NCI-H748 treated with DMSO at 0.1 percent for 48 hours (cell line): Measurements from ENCODE around the gene METTL2B.
"Not testable (repeated sequence)": the region's sequence is repeated elsewhere in the genome, so short reads cannot be mapped to it uniquely, and the experiment has no call there.

ENCODE experiments used
- DNase-seq: peaks from one replicate; lab custom pipeline; 2025; lab: John Stamatoyannopoulos, UW

METTL2B gene

DNA sequence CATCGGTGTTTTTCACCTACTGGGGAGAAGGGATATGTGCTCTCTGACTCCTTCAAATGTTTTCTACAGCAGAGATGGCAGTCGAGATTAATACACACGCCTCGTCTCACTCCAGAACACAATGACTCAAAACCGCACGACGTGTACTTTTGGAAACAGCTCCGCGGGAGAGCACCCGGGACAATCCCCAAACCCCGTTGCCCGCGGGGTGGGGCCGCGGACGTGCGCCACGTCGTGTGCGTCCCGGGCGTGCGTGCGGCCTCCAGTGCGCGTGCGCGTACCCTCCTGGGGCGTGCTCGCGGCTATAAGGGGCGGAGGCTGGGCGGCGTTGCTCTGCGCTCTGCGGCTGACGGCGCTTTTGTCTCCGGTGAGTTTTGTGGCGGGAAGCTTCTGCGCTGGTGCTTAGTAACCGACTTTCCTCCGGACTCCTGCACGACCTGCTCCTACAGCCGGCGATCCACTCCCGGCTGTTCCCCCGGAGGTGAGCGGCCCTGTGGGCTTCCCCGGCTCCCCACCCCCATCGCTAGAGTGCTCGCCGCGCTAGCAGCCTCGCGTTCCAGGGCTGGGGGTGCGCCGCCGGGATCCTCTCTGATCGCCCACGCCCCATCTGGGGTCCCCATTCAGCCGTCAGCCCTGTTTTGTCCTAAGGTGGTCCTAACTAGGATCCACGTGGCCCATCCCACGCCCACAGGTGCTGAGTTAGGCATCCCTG is 20.8 kb upstream of the METTL2B start, which contains the start of gene HILPDA:
Gene HILPDA, plus strand, starts transcription at position 336 of the 712 bp plus-strand sequence. CDS start 1,391 bp downstream, outside the sequence.
- peak; percentile 87 for DNase-seq

DNA sequence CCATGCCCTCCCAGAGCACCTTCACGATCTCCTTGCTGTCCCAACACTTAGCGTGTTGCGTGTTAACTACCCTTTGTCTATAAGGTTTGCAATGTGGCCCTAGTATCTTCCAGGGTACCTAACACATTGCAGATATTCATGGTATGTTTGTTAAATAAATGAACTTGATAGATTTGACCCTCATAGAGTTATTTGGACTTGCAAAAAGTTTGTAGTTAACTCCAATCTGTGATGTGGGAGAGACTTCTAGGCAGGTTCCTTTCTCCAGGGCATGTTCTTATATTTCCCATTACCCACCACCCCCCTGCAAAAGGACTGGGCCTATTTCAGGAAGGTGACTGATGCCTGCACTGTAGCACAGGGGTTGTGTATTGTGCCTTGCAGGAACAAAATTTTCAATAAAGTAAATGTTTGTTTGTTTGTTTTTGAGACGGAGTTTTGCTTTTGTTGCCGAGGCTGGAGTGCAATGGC is 20.3 kb upstream of the METTL2B start:
- peak; percentile 39 for DNase-seq

DNA sequence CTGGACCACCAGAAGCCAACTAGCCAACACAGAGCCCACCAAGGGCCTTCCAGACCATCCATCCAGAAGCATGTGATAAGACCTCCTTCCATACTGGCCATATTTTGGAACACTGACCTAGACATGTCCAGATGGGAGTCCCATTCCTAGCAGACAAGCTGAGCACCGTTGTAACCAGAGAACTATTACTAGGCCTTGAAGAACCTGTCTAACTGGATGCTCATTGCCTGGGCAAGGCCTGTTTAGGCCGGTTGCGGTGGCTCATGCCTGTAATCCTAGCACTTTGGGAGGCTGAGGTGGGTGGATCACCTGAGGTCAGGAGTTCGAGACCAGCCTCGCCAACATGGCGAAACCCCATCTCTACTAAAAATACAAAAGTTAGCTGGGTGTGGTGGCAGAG is 19.2 kb upstream of the METTL2B start:
- DNase-seq: not testable (repeated sequence)

- no peak for DNase-seq
These were observed 17.6 kb upstream of the METTL2B start for GRCh38 chr7:128458956-128459355.

DNA sequence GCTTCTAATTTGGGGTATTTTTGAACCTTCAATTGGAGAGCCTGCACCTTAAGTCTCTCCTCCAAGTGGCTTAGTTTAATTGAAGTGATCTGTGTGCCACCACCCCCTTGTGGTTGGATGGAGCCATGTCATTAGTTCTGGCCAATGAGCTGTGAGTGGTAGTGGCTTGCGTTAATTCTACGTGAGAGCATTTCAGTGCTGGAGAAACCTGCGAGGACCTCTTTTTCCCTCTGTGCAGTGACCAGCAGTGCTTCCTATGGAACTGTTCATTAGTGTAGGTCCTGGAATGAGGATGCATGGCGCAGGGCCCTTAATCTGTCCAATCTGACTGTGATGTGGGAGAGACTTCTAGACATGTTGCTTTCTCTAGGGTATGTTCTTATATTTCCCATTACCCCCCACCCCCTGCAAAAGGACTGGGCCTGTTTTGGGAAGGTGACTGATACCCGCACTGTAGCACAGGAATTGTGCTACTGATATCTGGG is 17.1 kb upstream of the METTL2B start:
- peak; percentile 13 for DNase-seq

DNA sequence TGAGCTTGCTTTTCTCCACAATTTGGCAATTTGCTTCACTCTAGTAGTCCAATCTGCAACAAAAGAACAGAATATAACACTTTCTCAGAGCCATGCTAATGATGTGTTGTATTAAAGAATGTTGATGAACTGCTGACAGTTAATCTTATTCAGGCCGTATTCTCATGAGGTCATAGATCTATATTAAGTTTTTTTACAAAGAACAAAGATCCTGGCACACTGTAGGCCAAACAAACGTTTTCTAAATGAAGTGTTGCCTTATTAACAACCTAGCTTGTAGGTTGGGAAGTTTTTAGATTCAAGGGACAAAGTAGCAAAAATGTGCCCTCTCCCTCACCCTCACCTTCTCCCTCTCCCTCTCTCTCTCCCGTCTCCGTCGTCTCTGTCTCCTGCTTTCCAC is 14.1 kb upstream of the METTL2B start:
- no peak for DNase-seq

DNA sequence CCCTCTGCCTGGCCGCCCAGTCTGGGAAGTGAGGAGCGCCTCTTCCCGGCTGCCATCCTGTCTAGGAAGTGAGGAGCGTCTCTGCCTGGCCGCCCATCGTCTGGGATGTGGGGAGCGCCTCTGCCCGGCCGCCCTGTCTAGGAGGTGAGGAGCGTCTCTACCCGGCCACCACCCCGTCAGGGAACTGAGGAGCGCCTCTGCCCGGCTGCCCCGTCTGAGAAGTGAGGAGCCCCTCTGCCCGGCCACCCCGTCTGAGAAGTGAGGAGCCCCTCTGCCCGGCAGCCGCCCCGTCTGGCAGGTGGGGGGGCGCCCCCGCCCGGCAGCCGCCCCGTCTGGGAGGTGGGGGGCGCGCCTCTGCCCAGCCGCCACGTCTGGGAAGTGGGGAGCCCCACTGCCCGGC is 13.2 kb upstream of the METTL2B start:
- not testable (repeated sequence) for DNase-seq

- DNase-seq: not testable (repeated sequence)
These were observed 12.6 kb upstream of the METTL2B start for GRCh38 chr7:128463933-128464332.

DNA sequence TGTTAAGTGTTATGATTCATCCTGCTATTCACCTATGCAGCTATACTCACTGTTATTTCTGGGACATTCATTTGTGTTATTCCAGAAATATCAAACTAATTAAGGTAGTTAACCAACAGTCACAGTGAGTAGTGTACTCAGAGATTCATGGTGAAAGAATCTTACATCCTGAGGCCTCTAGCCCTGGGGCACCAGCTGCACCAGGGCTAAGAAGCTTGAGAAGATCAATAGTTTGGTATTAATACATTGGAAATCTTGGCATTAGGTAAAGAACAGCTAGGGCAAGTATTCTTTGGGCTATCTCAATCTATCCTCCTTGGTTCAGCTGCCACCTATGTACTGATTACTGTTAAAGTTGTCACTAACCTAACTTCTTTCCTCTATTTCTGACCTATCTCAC is 9.7 kb upstream of the METTL2B start:
- DNase-seq: not testable (repeated sequence)

- not testable (repeated sequence) for DNase-seq
These were observed 765 bp downstream of the METTL2B start for GRCh38 chr7:128477336-128477690.

- DNase-seq: not testable (repeated sequence)
These were observed 2.5 kb downstream of the METTL2B start for GRCh38 chr7:128479082-128479481.

DNA sequence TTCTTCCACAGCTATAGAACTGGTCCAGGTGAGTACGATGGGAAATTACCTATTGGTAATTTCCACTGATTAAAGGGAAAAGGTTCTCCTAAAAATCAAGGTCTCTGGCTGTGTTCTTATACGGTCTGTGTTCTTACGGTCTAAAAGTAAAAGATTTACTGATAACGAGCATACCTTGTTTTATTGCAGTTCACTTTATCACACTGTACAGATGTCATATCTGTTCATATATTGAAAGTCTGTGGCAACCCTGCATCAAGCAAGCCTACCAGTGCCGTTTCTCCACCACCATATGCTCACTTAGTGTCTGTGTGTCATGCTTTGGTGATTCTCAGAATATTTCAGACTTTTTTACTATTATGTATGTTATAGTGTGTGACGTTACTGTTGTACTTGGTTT is 11.6 kb downstream of the METTL2B start:
- DNase-seq: not testable (repeated sequence)

DNA sequence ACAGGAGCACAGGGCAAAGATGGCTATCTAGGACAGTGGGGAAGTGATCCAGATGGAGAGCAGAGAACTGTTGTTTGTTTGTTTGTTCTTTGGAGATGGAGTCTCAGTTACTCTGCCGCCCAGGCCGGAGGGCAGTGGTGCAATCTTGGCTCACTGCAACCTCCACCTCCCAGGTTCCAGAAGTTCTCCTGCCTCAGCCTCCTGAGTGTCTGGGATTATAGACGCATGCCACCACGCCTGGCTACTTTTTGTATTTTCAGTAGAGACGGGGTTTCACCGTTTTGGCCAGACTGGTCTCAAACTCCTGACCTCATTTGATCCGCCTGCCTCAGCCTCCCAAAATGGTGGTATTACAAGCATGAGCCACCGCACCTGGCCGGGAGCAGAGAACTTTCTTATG is 20.9 kb downstream of the METTL2B start:
- no peak for DNase-seq

DNA sequence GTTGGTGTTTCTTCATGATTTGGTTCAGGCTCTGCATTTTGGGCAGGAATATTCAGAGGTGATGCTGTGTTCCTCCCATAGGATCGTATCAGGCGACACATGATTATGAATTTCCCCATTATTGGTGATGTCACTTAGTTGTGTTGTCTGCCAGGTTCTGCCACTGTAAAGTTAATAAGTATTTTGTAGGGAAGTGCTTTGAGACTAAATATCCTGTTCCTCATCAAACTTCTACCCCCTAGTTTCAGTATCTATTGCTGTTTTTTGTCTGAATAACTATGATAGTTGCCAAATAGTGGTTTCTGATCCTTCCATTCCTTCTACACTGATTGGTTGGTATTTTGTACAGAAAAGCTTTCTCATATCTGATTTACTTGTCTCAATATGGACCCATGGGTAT is 28.9 kb downstream of the METTL2B start:
- DNase-seq: not testable (repeated sequence)

- DNase-seq: not testable (repeated sequence)
These were observed 30.3 kb downstream of the METTL2B start for GRCh38 chr7:128506819-128507218.

DNA sequence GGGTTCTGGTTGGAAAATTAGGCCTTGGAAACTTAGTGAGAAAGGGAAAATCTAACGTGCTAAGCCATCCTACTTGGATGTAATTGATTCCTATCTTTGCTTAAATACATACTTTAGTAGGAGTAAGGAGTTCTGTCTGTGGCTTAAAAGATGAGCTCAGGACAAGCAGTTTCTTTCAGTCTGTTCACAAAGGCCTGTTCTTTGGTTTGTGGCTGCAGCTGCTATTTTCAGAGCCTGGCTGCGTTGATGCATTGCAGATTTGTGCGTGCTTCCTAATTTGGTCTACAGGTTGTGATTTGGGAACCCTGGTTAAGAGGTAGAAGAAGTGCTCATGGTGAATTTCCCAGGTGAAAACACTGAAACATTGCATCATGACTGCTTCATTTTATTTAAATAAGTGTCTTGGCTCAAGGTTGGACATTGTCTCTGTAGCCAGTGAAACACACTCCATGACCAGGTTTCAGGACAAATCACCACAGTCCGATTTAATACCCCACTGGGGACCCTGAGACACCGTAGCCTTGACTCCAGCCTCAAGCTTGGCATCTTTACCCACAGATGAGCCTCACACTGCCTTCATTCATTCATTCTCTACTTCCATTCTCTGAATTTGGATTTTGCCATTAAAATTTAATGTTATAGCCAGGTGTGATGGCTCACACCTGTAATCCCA is 30.9 kb downstream of the METTL2B start:
- DNase-seq: not testable (repeated sequence)

DNA sequence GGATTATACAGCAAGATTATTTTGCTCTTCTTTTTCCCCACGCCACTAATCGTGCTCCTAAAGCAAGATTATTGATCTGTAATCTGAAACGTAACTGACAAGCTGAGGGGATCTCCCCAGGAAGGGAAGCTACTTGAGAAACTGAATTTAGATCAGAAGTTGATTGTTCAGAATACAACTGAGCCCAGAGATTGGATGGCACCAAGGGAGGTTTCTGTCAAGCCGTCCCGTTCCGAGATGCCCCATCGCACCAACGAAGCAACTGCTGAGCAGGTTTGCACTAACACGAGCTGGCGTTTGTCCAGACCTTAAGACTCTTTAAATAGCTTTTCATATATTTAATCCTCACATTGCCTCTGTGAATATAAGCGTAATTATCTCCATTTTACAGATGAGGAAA is 35.1 kb downstream of the METTL2B start:
- DNase-seq: not testable (repeated sequence)

GRCh38 chr7:128515232-128515631 is 38.7 kb downstream of the METTL2B start:
- DNase-seq: not testable (repeated sequence)

- not testable (repeated sequence) for DNase-seq
These were observed 40.5 kb downstream of the METTL2B start for GRCh38 chr7:128517023-128517422.

GRCh38 chr7:128523226-128523931 is 46.8 kb downstream of the METTL2B start:
- DNase-seq: not testable (repeated sequence)

- DNase-seq: not testable (repeated sequence)
These were observed 47.5 kb downstream of the METTL2B start for GRCh38 chr7:128523932-128524524.

- DNase-seq: not testable (repeated sequence)
These were observed 49.0 kb downstream of the METTL2B start for GRCh38 chr7:128525584-128525983.
